ENCODE results near the gene PHLDA1.

DNA sequence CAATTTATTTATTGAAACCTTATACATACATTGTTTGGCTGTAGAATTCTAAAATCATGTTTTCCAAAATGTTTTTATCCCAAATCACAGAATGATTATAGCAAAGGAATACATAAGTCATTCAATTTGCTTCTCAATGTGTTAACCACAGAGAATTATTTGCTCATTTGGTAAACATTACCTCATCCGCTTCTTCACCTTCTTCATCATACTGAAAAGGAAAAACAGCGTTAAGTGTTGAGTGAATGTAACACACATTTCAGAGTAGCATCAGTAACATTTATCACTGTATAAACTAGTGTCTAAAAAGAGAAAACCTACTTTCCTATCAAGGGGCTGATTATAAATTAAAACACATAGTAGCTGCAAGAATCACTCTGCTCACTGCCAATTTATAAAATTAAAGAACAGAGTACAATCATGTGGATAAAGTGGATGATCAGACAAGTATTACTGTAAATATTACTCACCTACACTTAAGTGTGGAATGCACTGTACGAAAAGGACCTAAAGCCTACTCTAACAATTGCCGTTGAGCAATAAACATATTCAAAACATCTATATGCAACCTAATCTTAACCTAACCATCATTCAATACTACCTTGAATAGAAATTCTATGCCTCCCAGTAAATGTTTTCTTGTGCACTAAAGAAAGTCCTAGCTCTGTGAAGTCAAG lies 18.1 kb upstream of the PHLDA1 start:
- TF ChIP-seq CTCF (IDR thresholded peaks at IDR 0.05) (no peak), EZH2 (IDR thresholded peaks at IDR 0.05; ENCODE audit: borderline replicate concordance, insufficient read depth, low read depth, low read length, poor library complexity, severe bottlenecking) (no peak)
